Calu3 (cell line): ENCODE measurements around the gene TRMT2B. TPM values are rescaled to one million over a fixed set of nuclear protein-coding genes. Genes with fewer than 3 reads are reported as not detected.
"Not testable (repeated sequence)": the region's sequence is repeated elsewhere in the genome, so short reads cannot be mapped to it uniquely, and the experiment has no call there.

Experiments
- BruUV-seq: library from RNA; stranded (reverse); fragments of 400-500 nt; replicated peaks from 2 replicates; lab custom pipeline; 2021; lab: Mats Ljungman, UMichigan
- CTCF ChIA-PET: fragments of 300-600 bp; sonication (Branson Sonifier 250); formaldehyde crosslinking; loops from one replicate; lab custom pipeline; 2022; ENCODE audit warnings: antibody characterized with exemption; lab: Charles Lee
- DNase-seq: peaks from one replicate; pipeline ENCODE4 v3.0.0; 2022
- H3K27ac Mint-ChIP-seq: one replicate; pipeline ENCODE4 v1.8.0; 2022; ENCODE audit warnings: mixed read lengths; ENCODE audit not compliant: unreplicated experiment
- H3K27me3 Mint-ChIP-seq: one replicate; pipeline ENCODE4 v1.8.0; 2022; ENCODE audit warnings: mixed read lengths; ENCODE audit not compliant: unreplicated experiment
- H3K36me3 Mint-ChIP-seq: one replicate; pipeline ENCODE4 v1.8.0; 2022; ENCODE audit warnings: mild to moderate bottlenecking, moderate library complexity, mixed read lengths; ENCODE audit not compliant: insufficient read depth, unreplicated experiment
- H3K4me1 Mint-ChIP-seq: one replicate; pipeline ENCODE4 v1.8.0; 2022; ENCODE audit warnings: mild to moderate bottlenecking, low read depth, mixed read lengths; ENCODE audit not compliant: unreplicated experiment
- H3K4me3 Mint-ChIP-seq: one replicate; pipeline ENCODE4 v1.8.0; 2022; ENCODE audit warnings: mild to moderate bottlenecking, low read depth, moderate library complexity, mixed read lengths; ENCODE audit not compliant: unreplicated experiment
- H3K9me3 Mint-ChIP-seq: one replicate; pipeline ENCODE4 v1.8.0; 2022; ENCODE audit warnings: low read depth, mixed read lengths; ENCODE audit not compliant: unreplicated experiment
- CTCF ChIP-seq: fragments of 200-600 bp; IDR thresholded peaks from one replicate; pipeline ENCODE4 v1.8.0; 2022; ENCODE audit warnings: antibody characterized with exemption; ENCODE audit not compliant: unreplicated experiment
- intact Hi-C: fragments of 100-400 bp; cut with micrococcal nuclease; formaldehyde crosslinking; loops from one replicate; pipeline ENCODE4 v1.10.0; 2022; ENCODE audit not compliant: unreplicated experiment
- total RNA-seq: library from RNA; stranded (reverse); gene quantifications from 2 replicates; pipeline ENCODE4 v1.2.3, GENCODE V29; 2022

Gene TRMT2B
- total RNA-seq, 1 experiment from 2014 or later, result 18.5 TPM

GRCh38 chrX:100984818-100985217 is 67.1 kb downstream of the TRMT2B start:
- Mint-ChIP-seq H3K27me3 (no peaks in the 10 kb centered on the region), H3K9me3 (no peaks in the 10 kb centered on the region), H3K4me3 (no peak overlapping the region), H3K4me1 (peaks cover 11% of the 10 kb centered on the region), H3K36me3 (peaks cover 12% of the 10 kb centered on the region), H3K27ac (no peak overlapping the region)
- intact Hi-C loops, result no loop called here
- CTCF ChIA-PET, result no interaction called here
- no peak for TF ChIP-seq CTCF
- no peak for DNase-seq
- no TSS peak for BruUV-seq

GRCh38 chrX:100981498-100981845 is 70.4 kb downstream of the TRMT2B start:
- Mint-ChIP-seq H3K27ac (peak overlapping the region; percentile 83), H3K36me3 (peaks cover 12% of the 10 kb centered on the region), H3K4me1 (peaks cover 19% of the 10 kb centered on the region)
- H3K4me3 Mint-ChIP-seq, intact Hi-C loops, CTCF ChIA-PET, H3K27me3 Mint-ChIP-seq, H3K9me3 Mint-ChIP-seq, BruUV-seq: not testable (repeated sequence)
- DNase-seq, result peak; percentile 15

GRCh38 chrX:100980608-100981497 is 71.1 kb downstream of the TRMT2B start:
- CTCF ChIA-PET, result interaction anchor here (1.3 kb wide), 1 partner anchor 54 kb away, joined by 3 read pairs; no protein-coding TSS in a partner anchor
- peaks cover 12% of the 10 kb centered on the region for H3K36me3 Mint-ChIP-seq
- DNase-seq, result peak; percentile 85
- BruUV-seq, result no TSS peak
- peaks cover 19% of the 10 kb centered on the region for H3K4me1 Mint-ChIP-seq
- intact Hi-C loops, result no loop called here
- H3K4me3 Mint-ChIP-seq, result no peak overlapping the region
- no peaks in the 10 kb centered on the region for H3K27me3 Mint-ChIP-seq
- no peak for TF ChIP-seq CTCF
- H3K9me3 Mint-ChIP-seq, result peaks cover 2% of the 10 kb centered on the region
- peak overlapping the region; percentile 83 for H3K27ac Mint-ChIP-seq

GRCh38 chrX:100979881-100980607 is 71.9 kb downstream of the TRMT2B start:
- Mint-ChIP-seq H3K4me3 (no peak overlapping the region), H3K4me1 (peaks cover 19% of the 10 kb centered on the region), H3K27ac (peak overlapping the region; percentile 83), H3K27me3 (no peaks in the 10 kb centered on the region), H3K9me3 (peaks cover 2% of the 10 kb centered on the region), H3K36me3 (peaks cover 12% of the 10 kb centered on the region)
- intact Hi-C loops, result no loop called here
- no TSS peak for BruUV-seq
- no peak for TF ChIP-seq CTCF
- DNase-seq, result peak; percentile 7
- CTCF ChIA-PET, result interaction anchor here (1.3 kb wide), 1 partner anchor 55 kb away, joined by 3 read pairs; no protein-coding TSS in a partner anchor
